ENCODE measurements around the gene ECHDC1. TPM values are rescaled to one million over a fixed set of nuclear protein-coding genes. Genes with fewer than 3 reads are reported as not detected.

The ECHDC1 gene
- total RNA-seq, 1 experiment from 2014 or later = 60.0 TPM

DNA sequence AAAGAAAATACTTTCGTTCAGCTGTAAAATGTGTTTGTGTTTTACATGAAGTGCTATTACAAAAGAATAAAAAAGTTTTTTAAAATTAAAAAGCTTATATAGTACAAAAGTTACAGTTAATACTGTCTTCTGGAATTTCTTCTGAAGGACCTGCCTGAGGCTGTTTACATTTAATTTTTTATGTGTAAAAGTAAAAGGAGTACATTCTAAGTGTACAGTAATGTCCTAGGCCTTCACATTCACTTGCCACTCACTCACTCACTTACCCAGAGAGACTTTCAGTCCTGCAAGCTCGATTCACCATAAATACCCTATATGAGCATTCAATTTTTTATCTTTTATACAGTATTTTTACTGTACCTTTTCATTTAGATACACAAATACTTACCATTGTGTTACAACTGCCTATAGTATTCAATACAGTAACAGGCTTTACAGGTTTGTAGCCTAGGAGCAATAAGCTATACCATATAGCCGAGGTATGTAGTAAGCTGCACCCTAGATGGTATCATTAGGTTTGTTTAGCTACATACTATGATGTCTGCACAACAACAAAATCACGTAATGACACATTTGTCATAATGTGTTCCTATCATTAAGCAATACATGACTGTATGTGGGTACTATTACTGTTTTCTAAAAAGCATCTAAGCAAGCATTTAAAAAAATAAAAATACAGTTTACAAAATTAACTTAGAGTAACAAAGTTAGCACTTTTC lies 43.7 kb downstream of the ECHDC1 start (continued):
- TF ChIP-seq, protein P1, sequence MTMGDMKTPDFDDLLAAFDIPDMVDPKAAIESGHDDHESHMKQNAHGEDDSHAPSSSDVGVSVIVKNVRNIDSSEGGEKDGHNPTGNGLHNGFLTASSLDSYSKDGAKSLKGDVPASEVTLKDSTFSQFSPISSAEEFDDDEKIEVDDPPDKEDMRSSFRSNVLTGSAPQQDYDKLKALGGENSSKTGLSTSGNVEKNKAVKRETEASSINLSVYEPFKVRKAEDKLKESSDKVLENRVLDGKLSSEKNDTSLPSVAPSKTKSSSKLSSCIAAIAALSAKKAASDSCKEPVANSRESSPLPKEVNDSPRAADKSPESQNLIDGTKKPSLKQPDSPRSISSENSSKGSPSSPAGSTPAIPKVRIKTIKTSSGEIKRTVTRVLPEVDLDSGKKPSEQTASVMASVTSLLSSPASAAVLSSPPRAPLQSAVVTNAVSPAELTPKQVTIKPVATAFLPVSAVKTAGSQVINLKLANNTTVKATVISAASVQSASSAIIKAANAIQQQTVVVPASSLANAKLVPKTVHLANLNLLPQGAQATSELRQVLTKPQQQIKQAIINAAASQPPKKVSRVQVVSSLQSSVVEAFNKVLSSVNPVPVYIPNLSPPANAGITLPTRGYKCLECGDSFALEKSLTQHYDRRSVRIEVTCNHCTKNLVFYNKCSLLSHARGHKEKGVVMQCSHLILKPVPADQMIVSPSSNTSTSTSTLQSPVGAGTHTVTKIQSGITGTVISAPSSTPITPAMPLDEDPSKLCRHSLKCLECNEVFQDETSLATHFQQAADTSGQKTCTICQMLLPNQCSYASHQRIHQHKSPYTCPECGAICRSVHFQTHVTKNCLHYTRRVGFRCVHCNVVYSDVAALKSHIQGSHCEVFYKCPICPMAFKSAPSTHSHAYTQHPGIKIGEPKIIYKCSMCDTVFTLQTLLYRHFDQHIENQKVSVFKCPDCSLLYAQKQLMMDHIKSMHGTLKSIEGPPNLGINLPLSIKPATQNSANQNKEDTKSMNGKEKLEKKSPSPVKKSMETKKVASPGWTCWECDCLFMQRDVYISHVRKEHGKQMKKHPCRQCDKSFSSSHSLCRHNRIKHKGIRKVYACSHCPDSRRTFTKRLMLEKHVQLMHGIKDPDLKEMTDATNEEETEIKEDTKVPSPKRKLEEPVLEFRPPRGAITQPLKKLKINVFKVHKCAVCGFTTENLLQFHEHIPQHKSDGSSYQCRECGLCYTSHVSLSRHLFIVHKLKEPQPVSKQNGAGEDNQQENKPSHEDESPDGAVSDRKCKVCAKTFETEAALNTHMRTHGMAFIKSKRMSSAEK (CRISPR knock-in tag; IDR thresholded peaks at IDR 0.05; ENCODE audit: borderline replicate concordance) = no peak

DNA sequence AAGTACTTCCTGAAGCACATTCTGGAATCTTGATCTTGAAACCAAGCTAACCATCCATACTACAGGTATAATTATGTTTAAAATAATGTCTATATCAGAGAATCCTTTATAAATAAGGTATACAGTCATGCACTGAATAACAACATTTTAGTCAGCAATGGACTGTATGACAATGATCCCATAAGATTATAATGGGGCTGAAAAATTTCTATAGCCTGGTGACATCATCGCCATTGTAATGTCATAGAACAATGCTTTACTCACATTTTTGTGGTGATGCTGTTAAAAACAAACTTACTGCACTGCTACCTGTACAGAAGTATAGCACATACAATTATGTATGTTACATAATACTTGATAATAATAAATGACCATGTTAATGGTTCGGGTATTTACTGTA lies 44.9 kb downstream of the ECHDC1 start:
- DNase-seq (ENCODE audit: low spot score) (no peak), ATAC-seq (no peak)
- Mint-ChIP-seq H3K4me3 (no peak overlapping the region), H3K9me3 (peaks cover 10% of the 10 kb centered on the region), H3K36me3 (peaks cover 23% of the 10 kb centered on the region), H3K27me3 (ENCODE audit: low read depth) (no peaks in the 10 kb centered on the region), H3K4me1 (peaks cover 18% of the 10 kb centered on the region), H3K27ac (no peak overlapping the region)
- ChIA-PET POLR2A (no interaction called here), CTCF (no interaction called here)
- TF ChIP-seq CREM (CRISPR knock-in tag; IDR thresholded peaks at IDR 0.05) (no peak), ZBTB21 (CRISPR knock-in tag; IDR thresholded peaks at IDR 0.05; ENCODE audit: borderline replicate concordance) (no peak), ZNF416 (CRISPR knock-in tag; IDR thresholded peaks at IDR 0.05) (no peak), HMGA2 (CRISPR knock-in tag; IDR thresholded peaks at IDR 0.05) (no peak)
- TF ChIP-seq, protein P2, sequence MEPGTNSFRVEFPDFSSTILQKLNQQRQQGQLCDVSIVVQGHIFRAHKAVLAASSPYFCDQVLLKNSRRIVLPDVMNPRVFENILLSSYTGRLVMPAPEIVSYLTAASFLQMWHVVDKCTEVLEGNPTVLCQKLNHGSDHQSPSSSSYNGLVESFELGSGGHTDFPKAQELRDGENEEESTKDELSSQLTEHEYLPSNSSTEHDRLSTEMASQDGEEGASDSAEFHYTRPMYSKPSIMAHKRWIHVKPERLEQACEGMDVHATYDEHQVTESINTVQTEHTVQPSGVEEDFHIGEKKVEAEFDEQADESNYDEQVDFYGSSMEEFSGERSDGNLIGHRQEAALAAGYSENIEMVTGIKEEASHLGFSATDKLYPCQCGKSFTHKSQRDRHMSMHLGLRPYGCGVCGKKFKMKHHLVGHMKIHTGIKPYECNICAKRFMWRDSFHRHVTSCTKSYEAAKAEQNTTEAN (CRISPR knock-in tag; IDR thresholded peaks at IDR 0.05) = no peak
- TF ChIP-seq, protein P3, sequence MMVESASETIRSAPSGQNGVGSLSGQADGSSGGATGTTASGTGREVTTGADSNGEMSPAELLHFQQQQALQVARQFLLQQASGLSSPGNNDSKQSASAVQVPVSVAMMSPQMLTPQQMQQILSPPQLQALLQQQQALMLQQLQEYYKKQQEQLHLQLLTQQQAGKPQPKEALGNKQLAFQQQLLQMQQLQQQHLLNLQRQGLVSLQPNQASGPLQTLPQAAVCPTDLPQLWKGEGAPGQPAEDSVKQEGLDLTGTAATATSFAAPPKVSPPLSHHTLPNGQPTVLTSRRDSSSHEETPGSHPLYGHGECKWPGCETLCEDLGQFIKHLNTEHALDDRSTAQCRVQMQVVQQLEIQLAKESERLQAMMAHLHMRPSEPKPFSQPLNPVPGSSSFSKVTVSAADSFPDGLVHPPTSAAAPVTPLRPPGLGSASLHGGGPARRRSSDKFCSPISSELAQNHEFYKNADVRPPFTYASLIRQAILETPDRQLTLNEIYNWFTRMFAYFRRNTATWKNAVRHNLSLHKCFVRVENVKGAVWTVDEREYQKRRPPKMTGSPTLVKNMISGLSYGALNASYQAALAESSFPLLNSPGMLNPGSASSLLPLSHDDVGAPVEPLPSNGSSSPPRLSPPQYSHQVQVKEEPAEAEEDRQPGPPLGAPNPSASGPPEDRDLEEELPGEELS (CRISPR knock-in tag; IDR thresholded peaks at IDR 0.05) = no peak
- TF ChIP-seq, protein P4, sequence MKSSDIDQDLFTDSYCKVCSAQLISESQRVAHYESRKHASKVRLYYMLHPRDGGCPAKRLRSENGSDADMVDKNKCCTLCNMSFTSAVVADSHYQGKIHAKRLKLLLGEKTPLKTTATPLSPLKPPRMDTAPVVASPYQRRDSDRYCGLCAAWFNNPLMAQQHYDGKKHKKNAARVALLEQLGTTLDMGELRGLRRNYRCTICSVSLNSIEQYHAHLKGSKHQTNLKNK (CRISPR knock-in tag; IDR thresholded peaks at IDR 0.05) = no peak

DNA sequence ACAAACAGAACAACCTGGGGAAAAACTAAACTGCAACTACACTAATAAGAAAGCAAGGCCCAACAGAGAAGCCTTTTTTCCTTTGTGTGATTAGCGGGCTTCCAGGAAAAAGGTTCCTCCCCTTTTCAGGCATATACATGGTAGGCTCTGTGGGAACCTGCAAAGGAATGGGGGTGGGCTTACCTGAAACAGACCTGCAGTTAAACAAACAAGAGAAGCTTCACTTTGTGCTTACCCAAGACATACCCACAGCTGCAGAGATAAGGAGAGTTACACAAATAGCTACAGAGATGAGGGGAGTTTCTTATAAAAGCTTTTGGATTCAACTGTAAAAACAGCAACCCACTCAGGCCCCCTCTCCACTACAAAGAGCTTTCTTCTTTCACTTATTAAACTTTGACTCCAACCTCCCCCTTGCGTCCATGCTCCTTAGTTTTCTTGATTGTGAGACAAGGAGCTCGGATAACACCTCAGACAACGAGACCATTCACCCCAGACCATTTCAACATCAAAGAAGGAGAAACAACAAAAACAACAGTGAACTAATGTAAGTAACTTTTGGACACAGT lies 45.8 kb downstream of the ECHDC1 start:
- Mint-ChIP-seq H3K9me3 (peaks cover 10% of the 10 kb centered on the region), H3K27ac (peak overlapping the region; percentile 84), H3K27me3 (ENCODE audit: low read depth) (no peaks in the 10 kb centered on the region), H3K4me1 (peaks cover 18% of the 10 kb centered on the region), H3K36me3 (peaks cover 23% of the 10 kb centered on the region), H3K4me3 (no peak overlapping the region)
- ATAC-seq (peak; percentile 94), DNase-seq (ENCODE audit: low spot score) (no peak)
- ChIA-PET CTCF (interaction anchor here (0.8 to 1.2 kb wide), 4 partner anchors 31 to 1341 kb away, joined by 3 to 8 read pairs (median 4); partner anchors contain the start of gene RNF146), POLR2A (interaction anchor here (0.5 to 0.6 kb wide), 2 partner anchors 8 to 87 kb away, joined by 3 read pairs; no protein-coding TSS in a partner anchor)
- no peak for TF ChIP-seq ZNF423 (CRISPR knock-in tag; IDR thresholded peaks at IDR 0.05)
- TF ChIP-seq ZNF232 (CRISPR knock-in tag; IDR thresholded peaks at IDR 0.05) = no peak
- TF ChIP-seq, protein P5, sequence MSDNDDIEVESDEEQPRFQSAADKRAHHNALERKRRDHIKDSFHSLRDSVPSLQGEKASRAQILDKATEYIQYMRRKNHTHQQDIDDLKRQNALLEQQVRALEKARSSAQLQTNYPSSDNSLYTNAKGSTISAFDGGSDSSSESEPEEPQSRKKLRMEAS (CRISPR knock-in tag; IDR thresholded peaks at IDR 0.05) = no peak
- TF ChIP-seq, protein P6, sequence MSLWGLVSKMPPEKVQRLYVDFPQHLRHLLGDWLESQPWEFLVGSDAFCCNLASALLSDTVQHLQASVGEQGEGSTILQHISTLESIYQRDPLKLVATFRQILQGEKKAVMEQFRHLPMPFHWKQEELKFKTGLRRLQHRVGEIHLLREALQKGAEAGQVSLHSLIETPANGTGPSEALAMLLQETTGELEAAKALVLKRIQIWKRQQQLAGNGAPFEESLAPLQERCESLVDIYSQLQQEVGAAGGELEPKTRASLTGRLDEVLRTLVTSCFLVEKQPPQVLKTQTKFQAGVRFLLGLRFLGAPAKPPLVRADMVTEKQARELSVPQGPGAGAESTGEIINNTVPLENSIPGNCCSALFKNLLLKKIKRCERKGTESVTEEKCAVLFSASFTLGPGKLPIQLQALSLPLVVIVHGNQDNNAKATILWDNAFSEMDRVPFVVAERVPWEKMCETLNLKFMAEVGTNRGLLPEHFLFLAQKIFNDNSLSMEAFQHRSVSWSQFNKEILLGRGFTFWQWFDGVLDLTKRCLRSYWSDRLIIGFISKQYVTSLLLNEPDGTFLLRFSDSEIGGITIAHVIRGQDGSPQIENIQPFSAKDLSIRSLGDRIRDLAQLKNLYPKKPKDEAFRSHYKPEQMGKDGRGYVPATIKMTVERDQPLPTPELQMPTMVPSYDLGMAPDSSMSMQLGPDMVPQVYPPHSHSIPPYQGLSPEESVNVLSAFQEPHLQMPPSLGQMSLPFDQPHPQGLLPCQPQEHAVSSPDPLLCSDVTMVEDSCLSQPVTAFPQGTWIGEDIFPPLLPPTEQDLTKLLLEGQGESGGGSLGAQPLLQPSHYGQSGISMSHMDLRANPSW (CRISPR knock-in tag; conservative IDR thresholded peaks at IDR 0.05; ENCODE audit: low read depth) = no peak
- TF ChIP-seq ZNF121 (CRISPR knock-in tag; IDR thresholded peaks at IDR 0.05) = no peak
- no peak for TF ChIP-seq ZNF416 (CRISPR knock-in tag; IDR thresholded peaks at IDR 0.05)
- no peak for TF ChIP-seq GRHL2 (CRISPR knock-in tag; IDR thresholded peaks at IDR 0.05; ENCODE audit: insufficient replicate concordance, severe bottlenecking)
- no peak for TF ChIP-seq TP53 (CRISPR knock-in tag; IDR thresholded peaks at IDR 0.05)
- TF ChIP-seq ZNF671 (CRISPR knock-in tag; IDR thresholded peaks at IDR 0.05) = no peak
- no peak for TF ChIP-seq PRRX2 (CRISPR knock-in tag; IDR thresholded peaks at IDR 0.05)
- TF ChIP-seq FOXJ3 (CRISPR knock-in tag; IDR thresholded peaks at IDR 0.05; ENCODE audit: borderline replicate concordance) = no peak
- TF ChIP-seq ZNF263 (CRISPR knock-in tag; IDR thresholded peaks at IDR 0.05; ENCODE audit: low read depth) = no peak
